ENCODE results near the gene PRMT9. TPM values are rescaled to one million over a fixed set of nuclear protein-coding genes. Genes with fewer than 3 reads are reported as not detected.

Gene PRMT9
- total RNA-seq, 1 donor from 2014 or later = 12.0 TPM

DNA sequence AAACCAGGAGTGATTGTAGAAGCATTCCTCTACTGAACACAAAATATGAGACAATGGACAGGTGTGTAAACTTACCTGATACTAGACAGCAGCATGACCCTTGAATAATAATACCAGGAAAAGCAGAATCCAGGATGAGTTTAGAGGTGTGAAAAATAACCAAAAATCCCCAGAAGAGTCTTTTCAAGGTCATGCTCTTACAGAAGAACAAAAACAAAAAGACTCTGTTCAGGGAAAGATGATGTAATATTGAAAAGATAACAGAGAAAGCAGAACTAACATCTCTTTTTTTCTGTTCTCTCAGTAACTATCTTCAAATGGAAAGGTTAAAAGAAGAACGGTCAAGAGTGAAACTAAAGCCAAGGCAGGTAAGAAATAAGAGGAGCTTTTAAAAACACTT lies 33.9 kb upstream of the PRMT9 start:
- H3K27me3 ChIP-seq (ENCODE audit: control insufficient read depth in 3 of 3, insufficient read depth in 3 of 3, low read length in 3 of 3) = no peaks in the 10 kb centered on the region
- no peak overlapping the region for H3K27ac ChIP-seq (ENCODE audit: low read depth, low read length)
- no peaks in the 10 kb centered on the region for H3K4me1 ChIP-seq (ENCODE audit: control insufficient read depth in 3 of 3, insufficient read depth in 3 of 3, low read length in 3 of 3)
- no peak overlapping the region for H3K9ac ChIP-seq (ENCODE audit: low read depth in 1 of 3, low read length in 3 of 3)
- H3K4me3 ChIP-seq (ENCODE audit: low read length in 3 of 3) = no peak overlapping the region
- H3K9me3 ChIP-seq (ENCODE audit: control insufficient read depth in 3 of 3, low read length in 3 of 3) = no peaks in the 10 kb centered on the region
- no peaks in the 10 kb centered on the region for H3K36me3 ChIP-seq (ENCODE audit: control insufficient read depth in 3 of 3, insufficient read depth in 3 of 3, low read length in 3 of 3)

DNA sequence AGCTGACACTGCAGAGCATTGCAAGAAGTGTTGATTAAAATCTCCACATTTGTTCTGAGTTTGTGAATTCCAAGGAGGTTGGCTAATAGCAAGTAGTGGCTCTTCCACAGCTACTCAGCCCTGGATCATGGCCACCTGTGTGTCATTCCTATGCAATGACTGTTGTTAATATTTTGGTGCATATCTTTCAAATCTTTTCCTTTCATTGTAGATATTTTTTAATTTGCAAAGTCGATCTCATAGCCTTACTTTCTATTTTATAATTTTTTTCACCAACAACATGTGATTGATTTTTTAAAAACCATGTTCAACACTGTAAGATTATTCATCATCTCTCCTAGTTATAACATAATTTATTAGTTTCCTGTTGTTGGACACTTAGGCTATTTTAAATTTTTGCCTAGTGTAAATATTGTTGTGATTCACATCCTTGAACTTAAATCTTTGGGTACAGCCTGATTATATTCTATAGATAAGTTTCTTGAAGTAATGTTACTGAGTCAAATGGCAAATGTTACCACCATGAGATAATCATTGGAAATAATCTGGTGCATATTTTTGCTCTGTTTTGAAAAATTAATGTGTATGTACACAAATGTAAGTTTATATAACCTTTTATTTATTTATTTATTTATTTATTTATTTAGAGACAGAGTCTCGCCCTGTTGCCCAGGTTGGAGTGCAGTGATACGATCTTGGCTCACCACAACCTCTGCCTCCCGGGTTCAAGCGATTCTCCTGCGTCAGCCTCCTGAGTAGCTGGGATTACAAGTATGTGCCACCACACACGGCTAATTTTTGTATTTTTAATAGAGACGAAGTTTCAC lies 30.8 kb upstream of the PRMT9 start:
- no peak overlapping the region for H3K27ac ChIP-seq (ENCODE audit: low read depth, low read length)
- no peak overlapping the region for H3K9ac ChIP-seq (ENCODE audit: low read depth in 1 of 3, low read length in 3 of 3)
- H3K27me3 ChIP-seq (ENCODE audit: control insufficient read depth in 3 of 3, insufficient read depth in 3 of 3, low read length in 3 of 3) = no peaks in the 10 kb centered on the region
- no peaks in the 10 kb centered on the region for H3K36me3 ChIP-seq (ENCODE audit: control insufficient read depth in 3 of 3, insufficient read depth in 3 of 3, low read length in 3 of 3)
- H3K4me1 ChIP-seq (ENCODE audit: control insufficient read depth in 3 of 3, insufficient read depth in 3 of 3, low read length in 3 of 3) = no peaks in the 10 kb centered on the region
- H3K9me3 ChIP-seq (ENCODE audit: control insufficient read depth in 3 of 3, low read length in 3 of 3) = no peaks in the 10 kb centered on the region
- H3K4me3 ChIP-seq (ENCODE audit: low read length in 3 of 3) = no peak overlapping the region

- Histone ChIP-seq H3K4me3 (ENCODE audit: low read length in 3 of 3) (no peak overlapping the region), H3K9ac (ENCODE audit: low read depth in 1 of 3, low read length in 3 of 3) (no peak overlapping the region), H3K4me1 (ENCODE audit: control insufficient read depth in 3 of 3, insufficient read depth in 3 of 3, low read length in 3 of 3) (no peaks in the 10 kb centered on the region), H3K27ac (ENCODE audit: low read depth, low read length) (no peak overlapping the region), H3K27me3 (ENCODE audit: control insufficient read depth in 3 of 3, insufficient read depth in 3 of 3, low read length in 3 of 3) (no peaks in the 10 kb centered on the region), H3K9me3 (ENCODE audit: control insufficient read depth in 3 of 3, low read length in 3 of 3) (no peaks in the 10 kb centered on the region), H3K36me3 (ENCODE audit: control insufficient read depth in 3 of 3, insufficient read depth in 3 of 3, low read length in 3 of 3) (no peaks in the 10 kb centered on the region)
Measured at GRCh38 chr4:147709999-147710398, 26.0 kb upstream of the PRMT9 start.

DNA sequence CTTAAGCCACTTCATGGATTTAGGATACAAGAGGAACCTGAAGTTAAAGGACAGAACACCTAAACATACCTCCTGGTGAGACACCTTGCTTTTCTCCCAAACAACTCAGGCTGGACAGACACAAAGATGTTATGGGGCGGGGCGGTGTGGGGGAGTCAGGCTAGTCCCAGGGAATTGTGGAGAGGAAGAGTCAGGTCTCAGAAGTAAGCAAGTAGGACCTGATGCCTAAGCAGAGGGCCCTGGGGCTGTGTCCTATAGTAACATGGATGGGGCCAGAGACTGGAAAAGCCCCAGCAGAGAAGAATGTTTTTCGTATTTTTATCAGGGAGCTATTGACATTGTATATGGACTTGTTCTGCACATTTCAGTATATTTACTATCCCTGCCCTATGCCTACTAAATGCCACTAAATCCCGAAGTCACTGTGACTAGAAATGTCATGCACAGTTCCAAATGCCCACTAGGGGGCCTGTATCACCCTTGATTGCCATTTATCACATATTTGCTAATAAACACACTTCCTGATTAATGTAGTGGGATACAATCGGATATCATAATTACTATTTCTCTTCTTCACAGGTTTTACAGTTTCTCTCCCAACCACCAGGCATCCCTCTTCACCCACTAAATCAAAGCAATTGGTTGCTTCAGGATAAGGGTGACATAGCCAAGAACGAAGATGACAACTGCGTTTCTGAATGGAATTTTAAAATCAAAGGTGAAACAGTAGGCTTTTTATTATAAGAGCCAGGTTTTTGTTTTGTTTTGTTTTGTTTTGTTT lies 24.1 kb upstream of the PRMT9 start:
- no peaks in the 10 kb centered on the region for H3K9me3 ChIP-seq (ENCODE audit: control insufficient read depth in 3 of 3, low read length in 3 of 3)
- no peaks in the 10 kb centered on the region for H3K27me3 ChIP-seq (ENCODE audit: control insufficient read depth in 3 of 3, insufficient read depth in 3 of 3, low read length in 3 of 3)
- no peaks in the 10 kb centered on the region for H3K4me1 ChIP-seq (ENCODE audit: control insufficient read depth in 3 of 3, insufficient read depth in 3 of 3, low read length in 3 of 3)
- no peaks in the 10 kb centered on the region for H3K36me3 ChIP-seq (ENCODE audit: control insufficient read depth in 3 of 3, insufficient read depth in 3 of 3, low read length in 3 of 3)
- H3K27ac ChIP-seq (ENCODE audit: low read depth, low read length) = no peak overlapping the region
- no peak overlapping the region for H3K9ac ChIP-seq (ENCODE audit: low read depth in 1 of 3, low read length in 3 of 3)
- H3K4me3 ChIP-seq (ENCODE audit: low read length in 3 of 3) = peak overlapping the region in 2 of 3 donors; percentile 15 to 34

- no peak overlapping the region for H3K4me3 ChIP-seq (ENCODE audit: low read length in 3 of 3)
- H3K4me1 ChIP-seq (ENCODE audit: control insufficient read depth in 3 of 3, insufficient read depth in 3 of 3, low read length in 3 of 3) = no peaks in the 10 kb centered on the region
- H3K27ac ChIP-seq (ENCODE audit: low read depth, low read length) = no peak overlapping the region
- H3K9ac ChIP-seq (ENCODE audit: low read depth in 1 of 3, low read length in 3 of 3) = no peak overlapping the region
- no peaks in the 10 kb centered on the region for H3K9me3 ChIP-seq (ENCODE audit: control insufficient read depth in 3 of 3, low read length in 3 of 3)
- H3K36me3 ChIP-seq (ENCODE audit: control insufficient read depth in 3 of 3, insufficient read depth in 3 of 3, low read length in 3 of 3) = no peaks in the 10 kb centered on the region
- no peaks in the 10 kb centered on the region for H3K27me3 ChIP-seq (ENCODE audit: control insufficient read depth in 3 of 3, insufficient read depth in 3 of 3, low read length in 3 of 3)
Measured at GRCh38 chr4:147704846-147705245, 20.9 kb upstream of the PRMT9 start.

GRCh38 chr4:147696866-147697265 lies 12.9 kb upstream of the PRMT9 start:
- H3K27me3 ChIP-seq (ENCODE audit: control insufficient read depth in 3 of 3, insufficient read depth in 3 of 3, low read length in 3 of 3) = no peaks in the 10 kb centered on the region
- no peak overlapping the region for H3K27ac ChIP-seq (ENCODE audit: low read depth, low read length)

GRCh38 chr4:147693218-147693617 lies 9.3 kb upstream of the PRMT9 start:
- Histone ChIP-seq H3K9me3 (ENCODE audit: control insufficient read depth in 3 of 3, low read length in 3 of 3) (no peaks in the 10 kb centered on the region), H3K4me1 (ENCODE audit: control insufficient read depth in 3 of 3, insufficient read depth in 3 of 3, low read length in 3 of 3) (no peaks in the 10 kb centered on the region), H3K27me3 (ENCODE audit: control insufficient read depth in 3 of 3, insufficient read depth in 3 of 3, low read length in 3 of 3) (no peaks in the 10 kb centered on the region), H3K4me3 (ENCODE audit: low read length in 3 of 3) (no peak overlapping the region), H3K36me3 (ENCODE audit: control insufficient read depth in 3 of 3, insufficient read depth in 3 of 3, low read length in 3 of 3) (no peaks in the 10 kb centered on the region), H3K9ac (ENCODE audit: low read depth in 1 of 3, low read length in 3 of 3) (no peak overlapping the region), H3K27ac (ENCODE audit: low read depth, low read length) (no peak overlapping the region)

More at GRCh38 chr4:147696866-147697265, 12.9 kb upstream of the PRMT9 start:
- H3K9ac ChIP-seq (ENCODE audit: low read depth in 1 of 3, low read length in 3 of 3) = no peak overlapping the region
- H3K4me3 ChIP-seq (ENCODE audit: low read length in 3 of 3) = no peak overlapping the region
- H3K9me3 ChIP-seq (ENCODE audit: control insufficient read depth in 3 of 3, low read length in 3 of 3) = no peaks in the 10 kb centered on the region
- no peaks in the 10 kb centered on the region for H3K4me1 ChIP-seq (ENCODE audit: control insufficient read depth in 3 of 3, insufficient read depth in 3 of 3, low read length in 3 of 3)
- H3K36me3 ChIP-seq (ENCODE audit: control insufficient read depth in 3 of 3, insufficient read depth in 3 of 3, low read length in 3 of 3) = no peaks in the 10 kb centered on the region

- no peaks in the 10 kb centered on the region for H3K9me3 ChIP-seq (ENCODE audit: control insufficient read depth in 3 of 3, low read length in 3 of 3)
- H3K36me3 ChIP-seq (ENCODE audit: control insufficient read depth in 3 of 3, insufficient read depth in 3 of 3, low read length in 3 of 3) = no peaks in the 10 kb centered on the region
- no peaks in the 10 kb centered on the region for H3K4me1 ChIP-seq (ENCODE audit: control insufficient read depth in 3 of 3, insufficient read depth in 3 of 3, low read length in 3 of 3)
- no peak overlapping the region for H3K9ac ChIP-seq (ENCODE audit: low read depth in 1 of 3, low read length in 3 of 3)
- H3K27me3 ChIP-seq (ENCODE audit: control insufficient read depth in 3 of 3, insufficient read depth in 3 of 3, low read length in 3 of 3) = no peaks in the 10 kb centered on the region
- H3K4me3 ChIP-seq (ENCODE audit: low read length in 3 of 3) = no peak overlapping the region
- H3K27ac ChIP-seq (ENCODE audit: low read depth, low read length) = no peak overlapping the region
Measured at GRCh38 chr4:147691820-147692219, 7.9 kb upstream of the PRMT9 start.

GRCh38 chr4:147689067-147689466 lies 5.1 kb upstream of the PRMT9 start:
- Histone ChIP-seq H3K36me3 (ENCODE audit: control insufficient read depth in 3 of 3, insufficient read depth in 3 of 3, low read length in 3 of 3) (no peaks in the 10 kb centered on the region), H3K27ac (ENCODE audit: low read depth, low read length) (no peak overlapping the region), H3K9ac (ENCODE audit: low read depth in 1 of 3, low read length in 3 of 3) (no peak overlapping the region), H3K4me3 (ENCODE audit: low read length in 3 of 3) (no peak overlapping the region), H3K27me3 (ENCODE audit: control insufficient read depth in 3 of 3, insufficient read depth in 3 of 3, low read length in 3 of 3) (no peaks in the 10 kb centered on the region), H3K9me3 (ENCODE audit: control insufficient read depth in 3 of 3, low read length in 3 of 3) (no peaks in the 10 kb centered on the region), H3K4me1 (ENCODE audit: control insufficient read depth in 3 of 3, insufficient read depth in 3 of 3, low read length in 3 of 3) (peaks cover 2 to 9% (median 4%) of the 10 kb centered on the region in 3 donors)

GRCh38 chr4:147683188-147683591 lies 773 bp downstream of the PRMT9 start:
- H3K27ac ChIP-seq (ENCODE audit: low read depth, low read length) = peak overlapping the region; percentile 93
- H3K9ac ChIP-seq (ENCODE audit: low read depth in 1 of 3, low read length in 3 of 3) = peak overlapping the region; percentile 94 to 98 (median 98)
- H3K36me3 ChIP-seq (ENCODE audit: control insufficient read depth in 3 of 3, insufficient read depth in 3 of 3, low read length in 3 of 3) = peaks cover 0 to 1% (median 0%) of the 10 kb centered on the region in 3 donors
- H3K27me3 ChIP-seq (ENCODE audit: control insufficient read depth in 3 of 3, insufficient read depth in 3 of 3, low read length in 3 of 3) = no peaks in the 10 kb centered on the region
- H3K4me3 ChIP-seq (ENCODE audit: low read length in 3 of 3) = peak overlapping the region; percentile 94 to 97 (median 96)
- H3K9me3 ChIP-seq (ENCODE audit: control insufficient read depth in 3 of 3, low read length in 3 of 3) = no peaks in the 10 kb centered on the region
- peaks cover 9 to 15% (median 10%) of the 10 kb centered on the region in 3 donors for H3K4me1 ChIP-seq (ENCODE audit: control insufficient read depth in 3 of 3, insufficient read depth in 3 of 3, low read length in 3 of 3)
